ENCODE results near the gene HERC5.

Gene HERC5

DNA sequence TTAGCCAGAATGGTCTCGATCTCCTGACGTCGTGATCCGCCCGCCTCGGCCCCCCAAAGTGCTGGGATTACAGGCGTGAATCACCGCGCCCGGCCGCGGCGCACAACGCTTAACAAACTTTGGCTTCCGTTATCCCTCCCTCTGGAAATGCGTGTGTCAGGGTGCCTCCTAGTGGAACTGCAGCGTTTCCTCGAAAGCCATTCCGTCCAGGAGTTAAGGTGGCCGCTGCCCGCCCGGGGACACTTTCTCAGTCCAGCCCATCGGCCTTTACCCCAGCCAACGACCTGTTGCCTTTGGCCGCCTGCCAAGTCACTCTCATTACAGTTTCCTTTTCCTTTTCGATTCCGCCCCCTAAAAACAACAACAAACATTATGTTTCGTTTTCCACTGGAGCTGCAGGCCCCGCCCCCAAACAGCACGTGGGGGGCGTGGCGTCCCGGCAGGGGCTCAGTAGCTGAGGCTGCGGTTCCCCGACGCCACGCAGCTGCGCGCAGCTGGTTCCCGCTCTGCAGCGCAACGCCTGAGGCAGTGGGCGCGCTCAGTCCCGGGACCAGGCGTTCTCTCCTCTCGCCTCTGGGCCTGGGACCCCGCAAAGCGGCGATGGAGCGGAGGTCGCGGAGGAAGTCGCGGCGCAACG, at the start of gene HERC5:
Gene HERC5 (plus strand): TSS at position 450 of the 637 bp plus-strand sequence. CDS start 151 bp downstream, at position 601.
- TF ChIP-seq, protein P1, sequence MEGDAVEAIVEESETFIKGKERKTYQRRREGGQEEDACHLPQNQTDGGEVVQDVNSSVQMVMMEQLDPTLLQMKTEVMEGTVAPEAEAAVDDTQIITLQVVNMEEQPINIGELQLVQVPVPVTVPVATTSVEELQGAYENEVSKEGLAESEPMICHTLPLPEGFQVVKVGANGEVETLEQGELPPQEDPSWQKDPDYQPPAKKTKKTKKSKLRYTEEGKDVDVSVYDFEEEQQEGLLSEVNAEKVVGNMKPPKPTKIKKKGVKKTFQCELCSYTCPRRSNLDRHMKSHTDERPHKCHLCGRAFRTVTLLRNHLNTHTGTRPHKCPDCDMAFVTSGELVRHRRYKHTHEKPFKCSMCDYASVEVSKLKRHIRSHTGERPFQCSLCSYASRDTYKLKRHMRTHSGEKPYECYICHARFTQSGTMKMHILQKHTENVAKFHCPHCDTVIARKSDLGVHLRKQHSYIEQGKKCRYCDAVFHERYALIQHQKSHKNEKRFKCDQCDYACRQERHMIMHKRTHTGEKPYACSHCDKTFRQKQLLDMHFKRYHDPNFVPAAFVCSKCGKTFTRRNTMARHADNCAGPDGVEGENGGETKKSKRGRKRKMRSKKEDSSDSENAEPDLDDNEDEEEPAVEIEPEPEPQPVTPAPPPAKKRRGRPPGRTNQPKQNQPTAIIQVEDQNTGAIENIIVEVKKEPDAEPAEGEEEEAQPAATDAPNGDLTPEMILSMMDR (conservative IDR thresholded peaks at IDR 0.05; ENCODE audit: control insufficient read depth, insufficient read depth, low read depth, low read length): peak; percentile 60
- DNase-seq (ENCODE audit: low read depth): peak; percentile 94
- peak within 1 kb of the TSS; percentile 57 for H3K4me3 ChIP-seq (ENCODE audit: control insufficient read depth, low read depth, low read length)

DNA sequence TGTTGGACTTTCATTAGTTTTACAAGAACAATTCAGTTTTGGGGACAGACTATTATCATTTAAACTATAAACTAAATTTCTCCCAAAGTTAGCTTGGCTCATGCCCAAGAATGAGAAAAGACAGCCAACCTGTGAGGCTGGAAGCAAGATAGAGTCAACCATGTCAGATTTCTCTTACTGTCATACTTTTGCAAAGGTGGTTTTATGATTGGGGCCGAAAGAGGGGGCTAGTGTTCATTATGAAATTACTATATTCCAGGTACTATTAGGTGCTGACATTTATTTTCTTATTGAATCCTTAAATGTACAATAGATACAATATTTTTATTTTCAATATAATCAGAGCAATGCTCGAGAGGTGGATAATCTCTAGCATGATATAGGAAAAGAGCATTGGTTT, 47.7 kb upstream of the HERC5 start:
- DNase-seq (ENCODE audit: low read depth): no peak
- no peak overlapping the region for H3K4me3 ChIP-seq (ENCODE audit: control insufficient read depth, low read depth, low read length)
- TF ChIP-seq, protein P1 (conservative IDR thresholded peaks at IDR 0.05; ENCODE audit: control insufficient read depth, insufficient read depth, low read depth, low read length): no peak

DNA sequence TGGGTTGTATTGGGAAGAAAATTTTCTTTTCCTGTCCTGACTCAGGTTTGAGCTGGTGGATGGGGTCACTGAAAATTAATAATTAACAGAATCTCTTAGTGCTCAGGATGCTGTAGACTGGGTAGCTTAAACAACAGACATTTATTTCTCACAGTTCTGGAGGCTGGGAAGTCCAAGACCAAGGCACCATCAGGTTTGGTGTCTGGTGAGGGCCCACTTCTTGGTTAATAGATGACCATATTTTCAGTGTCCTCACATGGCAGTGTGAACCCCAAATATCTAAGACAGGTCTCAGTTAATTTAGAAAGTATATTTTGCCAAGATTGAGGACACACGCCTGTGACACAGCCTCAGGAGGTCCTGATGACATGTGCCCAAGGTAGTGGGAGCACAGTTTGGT, 47.1 kb upstream of the HERC5 start:
- TF ChIP-seq, protein P1 (conservative IDR thresholded peaks at IDR 0.05; ENCODE audit: control insufficient read depth, insufficient read depth, low read depth, low read length): no peak
- no peak overlapping the region for H3K4me3 ChIP-seq (ENCODE audit: control insufficient read depth, low read depth, low read length)

DNA sequence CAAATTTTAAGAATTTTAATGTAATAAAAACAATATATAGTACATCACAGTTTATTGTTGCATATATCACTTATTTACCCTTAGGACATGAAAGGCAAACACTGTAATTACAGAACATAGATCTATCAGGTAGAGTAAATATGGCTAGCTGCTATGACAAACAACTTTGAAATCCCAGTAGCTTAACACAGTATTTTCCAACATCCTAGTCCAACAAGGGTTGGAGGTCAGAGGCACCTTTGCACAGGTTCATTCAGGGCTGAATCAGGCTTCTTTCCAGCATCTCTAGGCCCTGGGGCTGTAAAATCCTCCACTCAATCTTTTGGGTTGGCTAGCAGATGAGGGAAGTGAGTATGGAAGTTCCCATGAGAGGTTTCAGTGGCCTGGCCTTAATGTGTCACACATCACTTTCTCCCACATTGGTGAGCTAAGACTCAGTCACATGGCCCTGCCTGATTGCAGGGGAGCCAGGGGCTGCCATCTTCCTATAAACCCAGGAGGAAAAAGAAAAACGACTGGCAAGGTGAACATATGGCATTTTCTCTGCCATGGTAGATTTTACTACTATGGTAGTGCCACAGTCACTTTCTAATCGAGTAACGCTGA, 45.3 kb upstream of the HERC5 start:
- no peak overlapping the region for H3K4me3 ChIP-seq (ENCODE audit: control insufficient read depth, low read depth, low read length)
- TF ChIP-seq, protein P1 (conservative IDR thresholded peaks at IDR 0.05; ENCODE audit: control insufficient read depth, insufficient read depth, low read depth, low read length): no peak
- no peak for DNase-seq (ENCODE audit: low read depth)

More for the DNA sequence above, 47.1 kb upstream of the HERC5 start:
- DNase-seq (ENCODE audit: low read depth): no peak

DNA sequence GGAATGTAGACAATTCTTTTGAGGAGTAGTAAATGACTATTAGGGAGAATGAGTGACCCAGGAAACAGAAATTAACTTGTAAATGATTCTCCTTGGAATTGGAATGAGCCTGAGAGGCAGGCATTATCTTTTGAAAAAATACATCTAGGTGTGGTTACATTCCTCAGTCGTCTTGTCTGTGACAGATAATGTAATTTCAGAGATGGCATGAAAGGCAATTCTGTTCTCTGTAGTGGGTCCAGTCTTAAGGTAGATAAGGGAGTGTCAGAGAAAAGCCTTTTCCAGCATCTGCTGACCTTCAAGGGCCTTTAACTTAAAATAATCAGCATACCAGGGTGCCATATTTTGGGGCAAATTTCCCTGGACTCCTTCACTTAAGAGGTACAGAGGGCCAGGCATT, 43.1 kb upstream of the HERC5 start:
- DNase-seq (ENCODE audit: low read depth): no peak
- TF ChIP-seq, protein P1 (conservative IDR thresholded peaks at IDR 0.05; ENCODE audit: control insufficient read depth, insufficient read depth, low read depth, low read length): no peak
- H3K4me3 ChIP-seq (ENCODE audit: control insufficient read depth, low read depth, low read length): no peak overlapping the region

DNA sequence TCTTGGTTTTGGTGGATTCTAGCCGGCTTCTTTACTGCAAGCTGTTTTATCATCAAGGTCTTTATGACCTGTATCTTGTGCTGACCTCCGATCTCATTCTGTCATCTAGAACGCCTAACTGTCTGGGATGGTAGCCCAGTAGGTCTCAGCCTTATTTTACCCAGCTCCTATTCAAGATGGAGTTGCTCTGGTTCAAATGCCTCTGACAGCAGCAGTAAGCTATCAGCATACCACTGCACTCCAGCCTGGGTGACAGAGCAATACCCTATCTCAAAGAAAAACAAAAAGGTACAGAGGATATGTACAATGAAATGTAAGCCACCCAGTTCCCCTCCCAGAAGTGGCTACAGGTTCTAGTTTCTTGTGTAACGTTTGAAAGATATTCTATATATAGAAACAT, 42.2 kb upstream of the HERC5 start:
- TF ChIP-seq, protein P1 (conservative IDR thresholded peaks at IDR 0.05; ENCODE audit: control insufficient read depth, insufficient read depth, low read depth, low read length): no peak
- no peak overlapping the region for H3K4me3 ChIP-seq (ENCODE audit: control insufficient read depth, low read depth, low read length)
- no peak for DNase-seq (ENCODE audit: low read depth)

All from fibroblast of mammary gland (primary cell).